Panc1 (cell line): ENCODE results near the gene MPZL3. TPM values are rescaled to one million over a fixed set of nuclear protein-coding genes. Genes with fewer than 3 reads are reported as not detected.

Experiments used
- ATAC-seq: fragments of 200-7000 bp; cut with Tn5 transposase; 2 replicates; pipeline ENCODE4 v1.9.1; 2020; ENCODE audit warnings: mild to moderate bottlenecking, moderate library complexity
- BruUV-seq: library from RNA; stranded (reverse); fragments of 400-500 nt; replicated peaks from 2 replicates; lab custom pipeline; 2021; lab: Mats Ljungman, UMichigan
- CTCF ChIA-PET: fragments of 300-600 bp; sonication (Branson Sonifier 250); formaldehyde crosslinking; loops from one replicate; lab custom pipeline; 2022; ENCODE audit warnings: antibody characterized with exemption; lab: Charles Lee
- POLR2A ChIA-PET: fragments of 300-600 bp; sonication (Branson Sonifier 250); formaldehyde crosslinking; loops from one replicate; lab custom pipeline; 2022; ENCODE audit warnings: antibody characterized with exemption; lab: Charles Lee
- DNase-seq: peaks from one replicate; pipeline ENCODE4 v3.0.0-alpha.2; 2010; ENCODE audit warnings: low read depth, low spot score
- H3K27ac ChIP-seq: 2 replicates; pipeline ENCODE4 v1.5.1; 2011; ENCODE audit warnings: mild to moderate bottlenecking, low read length, inconsistent platforms
- H3K27me3 ChIP-seq: fragments of 200-500 bp; sonication (Bioruptor generic); 2 replicates; pipeline ENCODE4 v1.6.0; 2014; ENCODE audit warnings: low read length, inconsistent platforms; ENCODE audit not compliant: control insufficient read depth, insufficient read depth
- H3K36me3 ChIP-seq: fragments of 200-500 bp; sonication (Bioruptor generic); 2 replicates; pipeline ENCODE4 v1.5.1; 2014; ENCODE audit warnings: inconsistent platforms, mild to moderate bottlenecking, low read length, moderate library complexity; ENCODE audit not compliant: control insufficient read depth, insufficient read depth
- H3K4me1 ChIP-seq: 2 replicates; pipeline ENCODE4 v1.5.1; 2011; ENCODE audit warnings: inconsistent platforms, mild to moderate bottlenecking, low read length, moderate library complexity; ENCODE audit not compliant: control insufficient read depth, insufficient read depth
- H3K4me3 ChIP-seq, 2 experiments: 2 replicates each; pipeline ENCODE4 v1.5.1; 2011 to 2012; ENCODE audit warnings: low read depth in 2 of 2, low read length in 2 of 2, mild to moderate bottlenecking in 2 of 2, inconsistent platforms in 1 of 2, moderate library complexity in 1 of 2
- H3K9me3 ChIP-seq: fragments of 200-500 bp; sonication (Bioruptor generic); 2 replicates; pipeline ENCODE4 v1.5.1; 2014; ENCODE audit warnings: low read depth, mild to moderate bottlenecking, inconsistent platforms, low read length, moderate library complexity; ENCODE audit not compliant: control insufficient read depth, insufficient read depth
- POLR2AphosphoS5 ChIP-seq: IDR thresholded peaks from 2 replicates; pipeline ENCODE4 v1.6.1; 2012; ENCODE audit warnings: mild to moderate bottlenecking, low read depth, low read length, moderate library complexity
- SIN3A ChIP-seq: IDR thresholded peaks from 2 replicates; pipeline ENCODE4 v1.6.1; 2012; ENCODE audit warnings: low read depth, mild to moderate bottlenecking, low read length, moderate library complexity, borderline replicate concordance; ENCODE audit not compliant: insufficient read depth
- TCF7L2 ChIP-seq: IDR thresholded peaks from 2 replicates; pipeline ENCODE4 v1.6.1; 2011; ENCODE audit warnings: mild to moderate bottlenecking, low read depth, low read length, inconsistent platforms
- in situ Hi-C: cut with HindIII; loops from 2 replicates; pipeline ENCODE4 v1.10.0; 2016; ENCODE audit warnings: low sequenced_read_pairs, low pct_unique_long_range_greater_than_20kb
- intact Hi-C: fragments of 100-400 bp; cut with micrococcal nuclease; formaldehyde crosslinking; loops from one replicate; pipeline ENCODE4 v1.10.0; 2022; ENCODE audit not compliant: unreplicated experiment
- total RNA-seq: library from RNA; stranded (reverse); gene quantifications from one replicate; pipeline ENCODE4 v1.2.1, GENCODE V29; 2021; ENCODE audit not compliant: unreplicated experiment
- TF ChIP-seq, protein P1 (sequence below), 2 experiments: IDR thresholded peaks; 2 replicates each; pipeline ENCODE4 v1.6.1; 2011 to 2012; ENCODE audit warnings: low read depth in 2 of 2, control low read depth in 1 of 2, low read length in 1 of 2, mild to moderate bottlenecking in 1 of 2, moderate library complexity in 1 of 2; ENCODE audit not compliant: insufficient read depth in 1 of 2
- TF ChIP-seq, protein P2 (sequence below): fragments of 450-650 bp; IDR thresholded peaks from 2 replicates; pipeline ENCODE4 v1.5.1; 2017; ENCODE audit warnings: mild to moderate bottlenecking

The MPZL3 gene
- total RNA-seq, 1 experiment from 2014 or later = 1.0 TPM

DNA sequence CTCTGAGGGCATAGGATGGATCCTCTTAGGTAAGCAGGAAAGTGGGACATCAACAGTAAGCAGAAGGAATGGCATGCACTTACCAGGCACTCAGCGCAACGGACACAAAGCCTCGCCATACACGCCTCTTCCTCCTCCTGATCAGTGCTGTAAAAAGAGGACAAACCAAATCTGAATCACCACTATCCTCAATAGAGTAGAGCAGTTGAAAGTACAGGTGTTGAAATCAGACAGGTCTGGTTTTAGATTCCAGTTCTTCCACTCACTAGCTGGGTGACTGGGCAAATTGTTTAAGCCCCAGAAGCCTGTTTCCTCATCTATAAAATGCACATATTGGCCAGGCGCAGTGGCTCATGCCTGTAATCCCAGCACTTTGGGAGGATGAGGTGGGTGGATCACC, 18.8 kb downstream of the MPZL3 start:
- Histone ChIP-seq H3K27ac (no peak overlapping the region), H3K36me3 (no peaks in the 10 kb centered on the region), H3K4me1 (no peaks in the 10 kb centered on the region), H3K4me3 (no peak overlapping the region), H3K9me3 (no peaks in the 10 kb centered on the region), H3K27me3 (peaks cover 10% of the 10 kb centered on the region)
- no peak for ATAC-seq
- no TSS peak for BruUV-seq
- TF ChIP-seq SIN3A (no peak), TCF7L2 (no peak), POLR2AphosphoS5 (no peak)
- TF ChIP-seq, protein P1, sequence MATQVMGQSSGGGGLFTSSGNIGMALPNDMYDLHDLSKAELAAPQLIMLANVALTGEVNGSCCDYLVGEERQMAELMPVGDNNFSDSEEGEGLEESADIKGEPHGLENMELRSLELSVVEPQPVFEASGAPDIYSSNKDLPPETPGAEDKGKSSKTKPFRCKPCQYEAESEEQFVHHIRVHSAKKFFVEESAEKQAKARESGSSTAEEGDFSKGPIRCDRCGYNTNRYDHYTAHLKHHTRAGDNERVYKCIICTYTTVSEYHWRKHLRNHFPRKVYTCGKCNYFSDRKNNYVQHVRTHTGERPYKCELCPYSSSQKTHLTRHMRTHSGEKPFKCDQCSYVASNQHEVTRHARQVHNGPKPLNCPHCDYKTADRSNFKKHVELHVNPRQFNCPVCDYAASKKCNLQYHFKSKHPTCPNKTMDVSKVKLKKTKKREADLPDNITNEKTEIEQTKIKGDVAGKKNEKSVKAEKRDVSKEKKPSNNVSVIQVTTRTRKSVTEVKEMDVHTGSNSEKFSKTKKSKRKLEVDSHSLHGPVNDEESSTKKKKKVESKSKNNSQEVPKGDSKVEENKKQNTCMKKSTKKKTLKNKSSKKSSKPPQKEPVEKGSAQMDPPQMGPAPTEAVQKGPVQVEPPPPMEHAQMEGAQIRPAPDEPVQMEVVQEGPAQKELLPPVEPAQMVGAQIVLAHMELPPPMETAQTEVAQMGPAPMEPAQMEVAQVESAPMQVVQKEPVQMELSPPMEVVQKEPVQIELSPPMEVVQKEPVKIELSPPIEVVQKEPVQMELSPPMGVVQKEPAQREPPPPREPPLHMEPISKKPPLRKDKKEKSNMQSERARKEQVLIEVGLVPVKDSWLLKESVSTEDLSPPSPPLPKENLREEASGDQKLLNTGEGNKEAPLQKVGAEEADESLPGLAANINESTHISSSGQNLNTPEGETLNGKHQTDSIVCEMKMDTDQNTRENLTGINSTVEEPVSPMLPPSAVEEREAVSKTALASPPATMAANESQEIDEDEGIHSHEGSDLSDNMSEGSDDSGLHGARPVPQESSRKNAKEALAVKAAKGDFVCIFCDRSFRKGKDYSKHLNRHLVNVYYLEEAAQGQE (IDR thresholded peaks at IDR 0.05; ENCODE audit: insufficient read depth in 1 of 2, low read depth in 2 of 2, low read length in 1 of 2) = no peak
- TF ChIP-seq, protein P2, sequence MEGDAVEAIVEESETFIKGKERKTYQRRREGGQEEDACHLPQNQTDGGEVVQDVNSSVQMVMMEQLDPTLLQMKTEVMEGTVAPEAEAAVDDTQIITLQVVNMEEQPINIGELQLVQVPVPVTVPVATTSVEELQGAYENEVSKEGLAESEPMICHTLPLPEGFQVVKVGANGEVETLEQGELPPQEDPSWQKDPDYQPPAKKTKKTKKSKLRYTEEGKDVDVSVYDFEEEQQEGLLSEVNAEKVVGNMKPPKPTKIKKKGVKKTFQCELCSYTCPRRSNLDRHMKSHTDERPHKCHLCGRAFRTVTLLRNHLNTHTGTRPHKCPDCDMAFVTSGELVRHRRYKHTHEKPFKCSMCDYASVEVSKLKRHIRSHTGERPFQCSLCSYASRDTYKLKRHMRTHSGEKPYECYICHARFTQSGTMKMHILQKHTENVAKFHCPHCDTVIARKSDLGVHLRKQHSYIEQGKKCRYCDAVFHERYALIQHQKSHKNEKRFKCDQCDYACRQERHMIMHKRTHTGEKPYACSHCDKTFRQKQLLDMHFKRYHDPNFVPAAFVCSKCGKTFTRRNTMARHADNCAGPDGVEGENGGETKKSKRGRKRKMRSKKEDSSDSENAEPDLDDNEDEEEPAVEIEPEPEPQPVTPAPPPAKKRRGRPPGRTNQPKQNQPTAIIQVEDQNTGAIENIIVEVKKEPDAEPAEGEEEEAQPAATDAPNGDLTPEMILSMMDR = no peak
- intact Hi-C loops (no loop called here), in situ Hi-C loops (no loop called here)
- ChIA-PET POLR2A (no interaction called here), CTCF (no interaction called here)
- DNase-seq = no peak

DNA sequence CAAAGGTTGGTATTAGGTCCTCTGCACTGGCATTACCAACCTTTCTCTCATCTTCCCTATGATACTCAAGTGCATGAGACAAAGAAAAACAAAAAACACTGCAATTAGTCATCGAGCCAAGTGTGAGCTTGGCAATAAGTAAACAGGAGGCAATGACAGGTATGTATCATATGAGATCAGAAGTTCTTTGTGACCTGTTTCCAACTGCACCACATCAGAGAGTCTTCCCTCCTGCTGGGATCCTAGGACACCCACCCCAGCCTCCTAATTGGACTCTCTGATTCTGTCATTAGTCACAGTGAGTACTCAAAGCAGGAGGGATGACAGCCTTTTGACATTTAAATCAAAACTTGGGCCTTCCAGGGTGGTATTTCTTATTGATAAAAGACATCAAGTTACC, 19.5 kb downstream of the MPZL3 start:
- intact Hi-C loops (no loop called here), in situ Hi-C loops (no loop called here)
- ChIA-PET POLR2A (no interaction called here), CTCF (no interaction called here)
- no peaks in the 10 kb centered on the region for H3K4me1 ChIP-seq
- TF ChIP-seq, protein P1 (IDR thresholded peaks at IDR 0.05; ENCODE audit: insufficient read depth in 1 of 2, low read depth in 2 of 2, low read length in 1 of 2) = no peak
- TF ChIP-seq POLR2AphosphoS5 (no peak), TCF7L2 (no peak), SIN3A (no peak)
- TF ChIP-seq, protein P2 = no peak
- BruUV-seq = no TSS peak
- H3K27me3 ChIP-seq = peaks cover 10% of the 10 kb centered on the region
- ATAC-seq (no peak), DNase-seq (no peak)
- no peak overlapping the region for H3K27ac ChIP-seq
- no peak overlapping the region for H3K4me3 ChIP-seq
- no peaks in the 10 kb centered on the region for H3K9me3 ChIP-seq
- H3K36me3 ChIP-seq = no peaks in the 10 kb centered on the region
